Gastrocnemius medialis (tissue), 4 donors: ENCODE results near the gene SSH3.

Experiments
- POLR2A ChIP-seq, 2 donors: fragments of 450-650 bp; IDR thresholded peaks; one replicate each; pipeline ENCODE4 v1.6.1; 2017; ENCODE audit warnings: antibody characterized with exemption in 2 of 2, mild to moderate bottlenecking in 2 of 2, moderate library complexity in 2 of 2
- TF ChIP-seq, protein P1 (sequence below), 5 experiments: fragments of 450-650 bp in 3 of 5; fragments of 200-600 bp in 2 of 5; sonication (generic) in 2 of 5; IDR thresholded peaks in 4 of 5; conservative IDR thresholded peaks in 1 of 5; 1 replicate in 4 of 5; 2 replicates in 1 of 5; pipeline ENCODE4 v1.5.1; 2016 to 2019; ENCODE audit warnings: antibody characterized with exemption in 5 of 5, mild to moderate bottlenecking in 3 of 5, moderate library complexity in 3 of 5

DNA sequence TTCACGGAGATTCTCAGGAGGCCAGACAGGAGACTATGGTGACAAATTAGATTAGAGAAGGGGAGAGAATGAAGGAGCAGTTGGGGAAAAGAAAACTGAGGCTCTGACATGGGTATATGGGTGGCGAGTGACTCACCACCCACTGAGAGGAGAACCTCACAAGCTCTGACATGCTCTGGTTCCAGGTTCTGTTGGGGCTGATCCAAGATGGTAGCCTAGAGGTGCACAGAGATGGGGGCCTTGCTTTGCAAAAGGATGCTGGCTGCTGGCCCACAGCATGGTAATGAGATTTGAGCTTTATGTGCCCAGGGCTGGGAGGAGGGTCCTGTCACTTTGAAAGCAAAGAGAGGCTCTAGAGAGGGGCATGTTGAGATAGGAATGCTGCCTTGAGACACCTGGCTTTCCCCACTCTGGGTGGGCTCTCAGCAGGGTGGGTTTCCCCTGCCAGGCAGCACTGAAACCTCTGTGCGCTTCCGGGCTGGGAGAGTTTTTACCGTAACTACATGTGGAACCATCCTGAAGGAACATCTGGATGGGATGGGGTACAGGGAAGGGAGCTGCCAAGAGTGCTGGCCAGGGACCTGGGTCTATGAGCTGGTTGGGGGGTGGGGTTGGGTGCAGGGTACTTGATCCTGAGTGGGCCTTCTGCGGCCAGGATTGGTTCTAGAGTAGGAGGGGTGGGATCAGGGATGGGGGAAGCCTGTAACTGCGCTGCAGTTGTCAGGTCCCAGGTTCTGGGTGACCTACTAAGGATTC lies 38.3 kb upstream of the SSH3 start:
- TF ChIP-seq, protein P1, sequence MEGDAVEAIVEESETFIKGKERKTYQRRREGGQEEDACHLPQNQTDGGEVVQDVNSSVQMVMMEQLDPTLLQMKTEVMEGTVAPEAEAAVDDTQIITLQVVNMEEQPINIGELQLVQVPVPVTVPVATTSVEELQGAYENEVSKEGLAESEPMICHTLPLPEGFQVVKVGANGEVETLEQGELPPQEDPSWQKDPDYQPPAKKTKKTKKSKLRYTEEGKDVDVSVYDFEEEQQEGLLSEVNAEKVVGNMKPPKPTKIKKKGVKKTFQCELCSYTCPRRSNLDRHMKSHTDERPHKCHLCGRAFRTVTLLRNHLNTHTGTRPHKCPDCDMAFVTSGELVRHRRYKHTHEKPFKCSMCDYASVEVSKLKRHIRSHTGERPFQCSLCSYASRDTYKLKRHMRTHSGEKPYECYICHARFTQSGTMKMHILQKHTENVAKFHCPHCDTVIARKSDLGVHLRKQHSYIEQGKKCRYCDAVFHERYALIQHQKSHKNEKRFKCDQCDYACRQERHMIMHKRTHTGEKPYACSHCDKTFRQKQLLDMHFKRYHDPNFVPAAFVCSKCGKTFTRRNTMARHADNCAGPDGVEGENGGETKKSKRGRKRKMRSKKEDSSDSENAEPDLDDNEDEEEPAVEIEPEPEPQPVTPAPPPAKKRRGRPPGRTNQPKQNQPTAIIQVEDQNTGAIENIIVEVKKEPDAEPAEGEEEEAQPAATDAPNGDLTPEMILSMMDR (IDR thresholded peaks at IDR 0.05 in 4 of 5, conservative IDR thresholded peaks at IDR 0.05 in 1 of 5) = no peak
- TF ChIP-seq POLR2A (IDR thresholded peaks at IDR 0.05) = no peak
